Activated CD4-positive, alpha-beta T cell treated with anti-CD3 and anti-CD28 coated beads for 36 hours (primary cell): ENCODE data around the gene FLVCR2. TPM values are rescaled to one million over a fixed set of nuclear protein-coding genes. Genes with fewer than 3 reads are reported as not detected.
"Not testable (repeated sequence)": the region's sequence is repeated elsewhere in the genome, so short reads cannot be mapped to it uniquely, and the experiment has no call there.

Experiments
- ATAC-seq: fragments of 200-7000 bp; cut with Tn5 transposase; one replicate; pipeline ENCODE4 v1.10.0; 2021; ENCODE audit warnings: mild to moderate bottlenecking, moderate library complexity
- CTCF ChIA-PET: fragments of 350-600 bp; sonication (Branson Sonifier 250); formaldehyde crosslinking; loops from one replicate; lab custom pipeline; 2021; ENCODE audit warnings: antibody characterized with exemption; lab: Charles Lee
- POLR2A ChIA-PET: fragments of 350-600 bp; sonication (Branson Sonifier 250); formaldehyde crosslinking; loops from one replicate; lab custom pipeline; 2021; ENCODE audit warnings: antibody characterized with exemption, inconsistent platforms; lab: Charles Lee
- DNase-seq: peaks from one replicate; pipeline ENCODE4 v3.0.0-alpha.2; 2020
- H3K27ac Mint-ChIP-seq: one replicate; pipeline ENCODE4 v1.8.0; 2021; ENCODE audit warnings: mixed read lengths
- H3K27me3 Mint-ChIP-seq: one replicate; pipeline ENCODE4 v1.8.0; 2021; ENCODE audit warnings: mixed read lengths
- H3K36me3 Mint-ChIP-seq: one replicate; pipeline ENCODE4 v1.8.0; 2021; ENCODE audit warnings: low read depth, mixed read lengths
- H3K4me1 Mint-ChIP-seq: one replicate; pipeline ENCODE4 v1.8.0; 2021; ENCODE audit warnings: mixed read lengths
- H3K4me3 Mint-ChIP-seq: one replicate; pipeline ENCODE4 v1.8.0; 2021; ENCODE audit warnings: mild to moderate bottlenecking, moderate library complexity, mixed read lengths
- H3K9me3 Mint-ChIP-seq: one replicate; pipeline ENCODE4 v1.8.0; 2021; ENCODE audit warnings: low read depth, mixed read lengths
- intact Hi-C, 2 experiments: fragments of 100-400 bp; cut with DNase I in 1 of 2; cut with micrococcal nuclease in 1 of 2; formaldehyde crosslinking; loops; one replicate each; pipeline versions ENCODE4 v1.14.2 to v1.15.1; 2022 to 2024; cut with DNase I, micrococcal nuclease
- total RNA-seq, 2 experiments: library from RNA; stranded (reverse); gene quantifications; one replicate each; pipeline ENCODE4 v1.2.3, GENCODE V29; 2021

The FLVCR2 gene
- total RNA-seq, 2 experiments from 2014 or later, result 2.2 to 3.2 TPM

DNA sequence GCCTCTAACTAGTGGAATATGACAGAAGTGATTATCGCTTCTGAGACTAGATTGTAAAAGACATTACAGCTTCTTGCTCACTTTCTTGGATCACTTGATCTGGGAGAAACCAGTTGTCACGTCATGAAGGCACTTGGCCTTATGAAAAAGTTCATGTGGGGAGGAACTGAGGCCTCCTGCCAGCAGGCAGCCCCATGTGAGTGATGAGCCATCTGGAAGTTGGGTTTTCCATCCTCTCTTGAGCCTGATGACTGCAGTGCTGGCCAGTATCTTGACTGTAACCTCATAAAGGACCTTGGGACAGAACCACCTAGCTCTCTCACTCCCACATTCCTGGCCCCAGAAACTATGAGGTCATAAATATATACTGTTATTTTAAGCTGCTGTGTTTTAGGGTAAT lies 110.6 kb downstream of the FLVCR2 start:
- H3K36me3 Mint-ChIP-seq, result peaks cover 40% of the 10 kb centered on the region
- no peak overlapping the region for H3K4me3 Mint-ChIP-seq
- no peaks in the 10 kb centered on the region for H3K9me3 Mint-ChIP-seq
- no peak for ATAC-seq
- H3K27me3 Mint-ChIP-seq, result no peaks in the 10 kb centered on the region
- ChIA-PET CTCF (interaction anchor here (1.4 to 2.2 kb wide), 3 partner anchors 9 to 20 kb away, joined by 3 to 8 read pairs (median 4); no protein-coding TSS in a partner anchor), POLR2A (no interaction called here)
- DNase-seq, result no peak
- no peak overlapping the region for H3K27ac Mint-ChIP-seq
- peaks cover 10% of the 10 kb centered on the region for H3K4me1 Mint-ChIP-seq
- intact Hi-C loops, result no loop called here

DNA sequence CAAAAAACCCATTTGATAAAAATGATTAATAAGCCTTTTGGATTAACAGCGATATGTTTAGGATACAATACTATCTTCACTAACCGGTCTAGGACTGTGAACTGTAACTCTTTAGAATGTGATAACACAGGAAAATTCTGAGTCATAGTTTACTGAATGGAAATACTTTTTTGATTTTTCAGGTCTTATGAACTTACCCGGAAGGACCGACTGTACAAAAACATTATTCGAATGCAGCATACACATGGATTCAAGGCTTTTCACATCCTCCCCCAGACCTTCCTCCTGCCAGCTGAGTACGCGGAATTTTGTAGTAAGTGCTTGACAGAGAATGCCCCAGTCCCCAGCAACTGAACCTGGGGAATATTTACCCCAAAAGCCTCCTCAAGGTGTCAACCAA lies 111.6 kb downstream of the FLVCR2 start:
- ChIA-PET POLR2A (no interaction called here), CTCF (interaction anchor here (0.6 to 1.4 kb wide), 2 partner anchors 14 to 19 kb away, joined by 3 read pairs; no protein-coding TSS in a partner anchor)
- Mint-ChIP-seq H3K4me3 (no peak overlapping the region), H3K27me3 (no peaks in the 10 kb centered on the region), H3K4me1 (peaks cover 10% of the 10 kb centered on the region), H3K9me3 (peaks cover 4% of the 10 kb centered on the region), H3K36me3 (peaks cover 47% of the 10 kb centered on the region), H3K27ac (no peak overlapping the region)
- ATAC-seq (no peak), DNase-seq (no peak)
- intact Hi-C loops, result no loop called here

DNA sequence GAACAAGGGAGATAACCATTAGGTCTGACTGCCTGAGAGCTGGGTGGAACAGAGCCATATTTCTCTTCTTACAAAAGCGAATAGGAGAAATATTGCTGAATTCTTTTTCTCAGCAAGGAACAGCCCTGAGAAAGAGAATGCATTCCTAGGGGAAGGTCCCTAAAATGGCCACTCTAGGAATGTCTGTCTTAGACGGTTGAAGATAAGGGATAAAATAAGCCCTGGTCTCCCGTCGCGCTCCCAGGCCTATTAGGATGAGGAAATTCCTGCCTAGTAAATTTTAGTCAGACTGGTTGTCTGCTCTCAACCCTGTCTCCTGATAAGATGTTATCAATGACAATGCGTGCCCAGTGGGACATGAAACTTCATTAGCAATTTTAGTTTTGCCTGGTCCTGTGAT lies 116.6 kb downstream of the FLVCR2 start:
- ATAC-seq, H3K9me3 Mint-ChIP-seq, DNase-seq, H3K4me1 Mint-ChIP-seq, H3K27ac Mint-ChIP-seq, POLR2A ChIA-PET, H3K4me3 Mint-ChIP-seq, H3K27me3 Mint-ChIP-seq, intact Hi-C loops, CTCF ChIA-PET: not testable (repeated sequence)
- peaks cover 54% of the 10 kb centered on the region for H3K36me3 Mint-ChIP-seq

DNA sequence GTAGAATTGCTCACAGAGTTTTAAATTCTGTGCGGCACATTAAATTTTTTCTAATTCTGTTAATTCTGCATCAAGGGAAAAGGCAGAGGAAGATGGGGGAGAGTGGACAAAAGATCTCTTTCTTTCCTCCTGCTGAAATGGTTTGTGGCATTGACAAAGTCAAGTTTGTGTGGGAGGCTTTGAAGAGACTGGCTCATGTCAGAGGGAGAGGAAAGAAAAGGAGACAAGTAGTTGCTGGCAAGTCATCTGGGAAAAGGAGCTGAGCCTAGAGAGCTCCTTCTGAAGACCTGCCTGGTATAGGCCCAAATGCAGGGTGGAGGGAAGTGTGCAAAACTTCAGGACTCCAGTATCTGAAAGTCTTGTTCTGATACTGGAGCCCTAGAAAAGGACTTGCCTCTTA lies 119.0 kb downstream of the FLVCR2 start:
- Mint-ChIP-seq H3K36me3 (peaks cover 54% of the 10 kb centered on the region), H3K4me1 (no peaks in the 10 kb centered on the region), H3K27ac (no peak overlapping the region), H3K4me3 (no peak overlapping the region), H3K27me3 (no peaks in the 10 kb centered on the region), H3K9me3 (peaks cover 4% of the 10 kb centered on the region)
- CTCF ChIA-PET, result interaction anchor here (1.1 to 1.6 kb wide), 3 partner anchors 12 to 119 kb away, joined by 3 to 4 read pairs (median 4); no protein-coding TSS in a partner anchor
- intact Hi-C loops, result no loop called here
- DNase-seq (no peak), ATAC-seq (no peak)
- POLR2A ChIA-PET, result no interaction called here

Other genes with a start within 250 kb of the FLVCR2 start
- 1 to 10 TPM; 2.4 to 2.6 TPM for gene JDP2, start 150.6 kb upstream of the FLVCR2 start, total RNA-seq
- 100 to 1,000 TPM; 165 to 187 TPM for gene BATF, start 56.2 kb upstream of the FLVCR2 start, total RNA-seq
- gene ERG28, start 82.3 kb downstream of the FLVCR2 start, total RNA-seq, result 10 to 100 TPM; 19.1 to 23.7 TPM
- 10 to 100 TPM; 27.3 to 38.6 TPM for gene TTLL5, start 82.6 kb downstream of the FLVCR2 start, total RNA-seq